GM12892 (cell line): ENCODE measurements around the gene OAT.

ENCODE experiments used
- DNase-seq: peaks from one replicate; pipeline ENCODE4 v3.0.0; 2011; ENCODE audit not compliant: insufficient read length
- FAIRE-seq: peaks from 2 replicates; lab custom pipeline; 2011; peaks lifted over from hg19 to GRCh38; lab: Jason Lieb, UNC
- POLR2A ChIP-seq: IDR thresholded peaks from 2 replicates; pipeline ENCODE4 v1.6.1; 2011; ENCODE audit warnings: low read depth, low read length, control low read depth
- POLR2AphosphoS5 ChIP-seq: IDR thresholded peaks from 2 replicates; pipeline ENCODE4 v1.6.1; 2011; ENCODE audit warnings: low read depth, low read length, control low read depth
- TAF1 ChIP-seq: IDR thresholded peaks from 2 replicates; pipeline ENCODE4 v1.6.1; 2011; ENCODE audit warnings: low read depth, mild to moderate bottlenecking, control low read depth, low read length, borderline replicate concordance

OAT gene

DNA sequence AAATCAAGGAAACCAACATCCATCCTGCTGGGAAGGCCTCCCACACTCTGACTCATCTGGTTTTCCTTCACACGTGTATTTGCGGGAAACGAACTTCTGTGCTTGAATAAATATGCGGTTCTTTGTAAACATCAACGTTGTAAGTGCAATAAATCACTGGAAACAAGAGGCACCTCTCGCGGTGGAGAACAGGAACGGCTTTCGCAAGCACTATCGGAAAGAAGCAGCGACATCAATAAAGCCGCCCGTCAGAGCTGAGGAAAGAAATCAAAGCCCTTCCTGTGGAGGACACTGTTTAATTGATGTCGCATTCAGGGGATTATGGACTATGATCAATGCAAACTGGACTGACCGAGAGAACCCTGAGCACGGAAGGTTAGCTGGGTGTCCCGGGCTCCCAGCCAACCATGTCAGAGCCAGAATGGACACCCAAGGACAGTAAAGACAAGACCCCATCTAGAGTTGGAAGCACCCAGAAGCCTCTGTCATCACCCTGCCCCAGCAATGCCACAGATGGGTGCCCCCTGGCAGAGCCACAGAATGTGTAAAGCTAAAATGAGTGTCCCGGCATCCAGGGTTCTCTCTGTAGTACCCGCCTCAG is 37.6 kb downstream of the OAT start:
- FAIRE-seq = no peak
- TF ChIP-seq POLR2AphosphoS5 (no peak), TAF1 (no peak), POLR2A (no peak)
- DNase-seq = no peak

DNA sequence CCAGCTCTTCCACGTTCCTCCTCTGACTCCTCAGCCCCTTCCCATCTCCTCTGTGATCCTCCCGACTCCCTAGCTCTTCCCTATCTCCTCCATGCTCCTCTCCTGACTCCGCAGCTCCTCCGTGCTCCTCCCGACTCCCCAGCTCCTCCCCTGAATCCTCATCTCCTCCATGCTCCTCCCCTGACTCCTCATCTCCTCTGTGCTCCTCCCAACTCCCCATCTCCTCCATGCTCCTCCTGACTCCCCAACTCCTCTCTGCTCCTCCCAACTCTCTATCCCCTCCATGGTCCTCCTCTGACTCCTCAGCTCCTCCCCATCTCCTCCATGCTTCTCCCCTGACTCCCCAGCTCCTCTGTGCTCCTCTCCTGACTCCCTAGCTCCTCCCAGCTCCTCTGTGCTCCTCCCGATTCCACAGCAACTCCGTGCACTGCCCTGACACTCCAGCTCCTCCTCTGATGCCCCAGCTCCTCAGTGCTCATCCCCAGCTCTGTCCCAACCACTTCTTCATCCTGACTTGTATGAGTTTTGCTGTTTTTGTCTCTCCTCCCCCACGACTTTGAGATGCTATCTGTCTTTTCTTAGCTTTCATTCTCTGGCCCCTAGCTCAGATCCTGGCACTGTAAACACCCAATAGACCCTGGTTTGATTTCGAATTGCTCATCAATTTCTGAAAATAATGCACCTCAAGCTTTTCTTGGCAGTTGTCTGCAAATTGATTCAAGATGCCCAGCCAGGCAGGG is 38.3 kb downstream of the OAT start:
- TF ChIP-seq POLR2AphosphoS5 = no peak
- TF ChIP-seq TAF1 = no peak
- no peak for TF ChIP-seq POLR2A
- no peak for DNase-seq
- no peak for FAIRE-seq

DNA sequence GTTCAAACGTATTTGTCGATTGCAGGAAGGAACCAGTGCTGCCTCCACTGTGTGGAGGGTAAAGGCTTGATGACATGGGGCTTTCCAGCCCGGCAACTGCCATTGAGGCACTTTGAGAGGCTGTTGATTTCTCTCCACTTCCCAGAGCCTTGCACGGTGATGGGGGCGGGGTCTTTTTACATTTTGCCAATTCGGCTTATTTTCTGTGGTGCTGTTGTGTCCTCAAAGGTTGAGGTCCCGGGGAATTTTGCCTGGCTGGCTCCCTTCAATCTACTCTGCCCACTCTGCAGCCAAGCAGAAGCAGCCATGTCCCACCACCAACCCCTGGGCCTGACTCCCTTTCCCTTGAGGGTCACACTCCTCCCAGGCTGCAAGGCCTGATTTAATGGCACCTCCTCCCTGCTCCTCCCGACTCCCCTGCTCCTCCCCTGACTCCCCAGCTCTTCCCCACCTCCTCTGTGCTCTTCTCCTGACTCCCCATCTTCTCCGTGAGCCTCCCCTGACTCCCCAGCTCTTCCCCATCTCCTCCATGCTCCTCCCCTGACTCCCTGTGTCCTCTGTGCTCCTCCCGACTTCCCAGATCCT is 39.0 kb downstream of the OAT start:
- FAIRE-seq = no peak
- TF ChIP-seq POLR2A (no peak), TAF1 (no peak), POLR2AphosphoS5 (no peak)
- DNase-seq = no peak

DNA sequence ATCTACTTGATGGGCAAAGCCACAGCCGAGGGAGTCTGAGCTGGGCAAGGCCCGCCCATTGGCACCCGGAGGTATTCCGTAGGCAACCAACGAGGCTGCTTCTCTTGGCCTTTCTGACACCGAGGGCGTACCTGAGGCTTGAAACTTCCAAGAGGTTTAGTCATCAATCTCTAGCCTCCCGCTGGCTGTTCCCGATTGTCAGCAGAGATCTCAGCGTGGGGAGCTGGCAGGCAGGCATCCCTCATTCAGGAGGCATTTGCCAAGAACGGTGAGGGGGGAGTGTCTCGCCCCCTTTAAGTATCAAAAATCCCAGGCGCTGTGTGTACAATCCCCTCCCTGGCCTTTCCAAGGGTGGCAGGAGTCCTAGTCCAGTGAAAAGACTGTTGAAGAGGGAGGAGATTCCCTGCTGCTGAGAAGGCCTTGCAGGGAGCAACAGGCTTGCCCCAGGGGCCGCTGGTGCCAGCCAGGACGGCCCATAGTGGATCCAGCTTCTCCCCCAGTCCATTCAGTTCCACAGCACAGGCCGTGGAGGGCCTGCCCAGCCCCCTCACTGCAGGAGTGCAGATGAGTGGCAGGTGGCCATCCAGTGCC is 39.7 kb downstream of the OAT start:
- FAIRE-seq (no peak), DNase-seq (no peak)
- TF ChIP-seq TAF1 (no peak), POLR2AphosphoS5 (no peak)

DNA sequence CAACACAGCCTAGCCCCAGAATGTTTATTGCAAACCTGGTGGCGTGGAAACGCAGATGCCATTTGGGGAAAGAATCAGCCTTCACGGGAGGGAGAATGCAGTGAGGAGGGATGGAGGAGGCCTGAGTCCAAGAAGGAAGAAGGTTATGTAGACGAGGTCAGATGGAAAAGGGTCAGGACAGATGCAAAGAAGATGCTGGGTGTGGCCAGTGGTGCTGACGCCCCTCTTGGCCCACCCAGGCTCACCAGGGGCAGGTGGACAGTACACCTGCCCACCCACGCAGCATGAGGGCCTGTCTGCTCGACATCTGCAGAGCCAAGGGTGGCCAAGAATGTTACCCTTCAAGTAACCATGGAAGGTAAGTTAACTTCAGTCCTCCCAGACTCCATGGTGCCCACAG is 40.5 kb downstream of the OAT start:
- no peak for DNase-seq
- FAIRE-seq = no peak
- no peak for TF ChIP-seq POLR2A
- TF ChIP-seq POLR2AphosphoS5 = no peak
- TF ChIP-seq TAF1 = no peak

DNA sequence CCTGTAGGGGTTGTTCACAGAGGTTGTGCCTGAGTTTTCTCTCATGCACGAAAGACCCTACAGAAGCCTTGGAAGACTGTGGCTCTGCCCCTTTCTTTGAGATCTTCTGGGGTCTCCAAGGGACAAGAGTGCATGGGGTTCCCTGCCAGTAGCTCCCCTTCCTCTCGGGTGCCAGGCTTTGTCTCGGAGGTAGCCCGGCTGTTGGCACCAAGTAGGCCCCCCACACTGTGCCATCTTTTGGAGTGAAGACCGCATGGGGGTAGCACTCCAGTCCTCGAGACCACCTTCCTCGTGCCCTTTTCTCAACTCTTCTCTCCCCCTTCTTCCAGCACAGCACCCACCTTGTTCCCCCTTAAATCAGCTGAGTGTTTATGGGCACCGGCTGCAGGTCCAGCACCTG is 41.6 kb downstream of the OAT start:
- DNase-seq = no peak
- FAIRE-seq = no peak
- TF ChIP-seq POLR2A = no peak

DNA sequence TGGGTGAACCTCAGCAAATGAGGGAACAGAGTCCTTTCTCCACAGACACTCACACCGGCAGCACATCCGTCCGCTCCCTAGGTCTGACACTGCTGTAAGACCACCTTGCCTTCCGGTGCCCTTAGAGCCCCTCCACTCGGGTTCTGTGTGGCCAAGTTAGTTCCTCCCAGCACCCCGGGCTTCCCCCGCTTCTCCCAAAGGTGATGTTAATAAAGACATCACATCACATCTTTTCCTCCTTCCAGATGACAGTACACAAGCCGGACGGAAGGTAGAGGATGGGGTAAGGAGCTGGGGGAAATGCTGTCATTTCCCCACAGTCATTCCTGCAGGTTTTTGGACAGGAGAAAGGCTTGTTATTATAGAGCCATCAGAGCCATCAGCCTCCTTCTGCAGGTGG is 42.3 kb downstream of the OAT start:
- DNase-seq (no peak), FAIRE-seq (no peak)
- TF ChIP-seq POLR2A (no peak), TAF1 (no peak), POLR2AphosphoS5 (no peak)

DNA sequence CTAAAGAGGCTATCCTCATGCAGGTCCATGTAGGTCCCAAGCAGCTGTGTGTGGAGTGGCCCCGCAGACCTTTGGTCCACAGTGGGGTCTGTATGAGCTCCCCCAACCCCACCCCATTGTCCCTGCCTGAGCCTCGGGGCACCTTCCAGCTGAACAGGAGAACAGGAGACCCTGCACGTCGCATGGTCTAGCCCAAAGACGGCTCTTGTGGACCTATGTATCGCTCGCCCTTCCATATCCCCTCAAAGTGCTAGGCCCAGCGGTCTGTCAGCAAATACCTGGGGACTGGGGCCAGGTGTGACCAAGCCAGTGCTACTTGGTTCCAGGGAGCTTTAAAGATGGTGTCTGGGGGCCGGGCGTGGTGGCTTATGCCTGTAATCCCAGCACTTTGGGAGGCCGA is 43.0 kb downstream of the OAT start:
- TF ChIP-seq POLR2AphosphoS5 (no peak), POLR2A (no peak), TAF1 (no peak)
- DNase-seq (no peak), FAIRE-seq (no peak)

DNA sequence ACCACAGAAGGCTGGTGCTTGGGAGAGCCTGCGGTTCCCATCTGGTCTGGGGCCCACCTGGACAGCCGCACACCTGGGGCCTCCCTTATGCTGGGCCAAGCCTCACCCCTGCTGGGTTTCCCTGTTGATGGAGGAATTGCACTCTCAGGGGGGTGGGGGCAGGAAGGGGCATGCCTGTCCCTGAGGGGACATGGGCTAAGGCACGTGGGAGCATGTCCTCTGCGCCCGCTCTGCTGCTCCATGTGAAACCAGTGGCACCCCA is 43.4 kb downstream of the OAT start:
- TF ChIP-seq POLR2AphosphoS5 (no peak), POLR2A (no peak), TAF1 (no peak)
- DNase-seq (no peak), FAIRE-seq (no peak)

DNA sequence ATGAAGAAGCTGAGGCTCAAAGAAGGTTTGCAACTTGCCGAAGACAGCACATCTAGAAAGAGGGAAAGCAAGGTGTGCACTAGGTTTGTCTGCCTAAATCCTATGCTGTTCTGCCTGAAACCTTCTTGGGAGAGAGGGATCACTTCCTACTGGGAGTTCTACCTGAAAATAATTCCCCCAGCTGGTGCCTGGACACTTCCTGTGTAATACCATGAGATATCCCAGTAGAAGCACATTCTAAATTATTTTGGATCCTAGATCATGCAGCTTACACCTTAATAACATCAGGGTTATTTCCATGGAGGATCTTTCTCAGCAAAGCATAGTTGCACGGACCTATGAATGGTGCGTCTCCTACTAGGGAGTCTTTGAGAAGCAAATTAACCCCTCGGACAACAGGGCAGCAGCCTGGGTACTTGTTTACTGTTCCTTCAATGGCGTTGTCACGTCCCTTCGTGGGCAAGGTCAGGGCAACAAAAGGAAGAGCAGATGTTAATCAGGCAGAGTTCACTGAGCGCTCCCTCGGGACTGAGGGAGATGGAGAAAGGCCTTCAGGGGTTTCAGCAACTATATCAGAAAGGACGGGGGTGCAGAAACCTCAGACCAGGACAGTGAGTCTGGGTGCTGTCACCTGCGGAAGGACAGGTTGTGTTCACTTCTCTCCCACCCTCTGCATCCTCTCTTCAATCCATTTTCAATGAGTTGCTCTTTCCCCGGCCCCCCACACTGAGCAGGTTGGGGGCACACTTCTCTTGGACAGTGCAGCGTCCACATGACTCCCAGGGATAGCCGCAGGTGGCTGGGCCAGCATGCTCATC is 44.0 kb downstream of the OAT start:
- FAIRE-seq (no peak), DNase-seq (no peak)
- no peak for TF ChIP-seq POLR2AphosphoS5
- TF ChIP-seq POLR2A = no peak
- no peak for TF ChIP-seq TAF1

DNA sequence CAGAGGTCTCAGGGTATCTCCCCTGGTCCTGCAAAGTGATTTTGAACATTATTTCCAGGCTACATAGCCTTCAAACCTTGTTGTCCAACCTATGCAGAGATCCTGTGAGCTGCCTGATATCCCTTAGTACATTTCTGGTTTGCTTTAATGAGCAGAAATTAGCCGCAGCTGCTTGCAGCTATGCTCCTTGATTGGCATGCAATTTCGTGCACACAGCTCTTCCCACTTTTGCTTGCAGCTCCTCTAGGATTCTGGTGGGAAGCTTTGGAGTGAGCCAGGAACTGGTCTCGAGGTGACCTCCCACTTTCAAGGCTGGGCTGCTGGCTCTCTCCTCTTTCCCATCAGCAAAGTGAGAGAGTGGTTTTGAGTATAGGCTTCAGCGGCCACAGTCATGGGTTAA is 45.8 kb downstream of the OAT start:
- FAIRE-seq = no peak
- no peak for DNase-seq
- TF ChIP-seq POLR2A = no peak
- TF ChIP-seq TAF1 = no peak
- no peak for TF ChIP-seq POLR2AphosphoS5
